Measurements from ENCODE around the gene CDK5R1. TPM values are rescaled to one million over a fixed set of nuclear protein-coding genes. Genes with fewer than 3 reads are reported as not detected.

The CDK5R1 gene
- total RNA-seq, 4 donors from 2014 or later, result 1.3 to 41.2 (median 2.4) TPM

DNA sequence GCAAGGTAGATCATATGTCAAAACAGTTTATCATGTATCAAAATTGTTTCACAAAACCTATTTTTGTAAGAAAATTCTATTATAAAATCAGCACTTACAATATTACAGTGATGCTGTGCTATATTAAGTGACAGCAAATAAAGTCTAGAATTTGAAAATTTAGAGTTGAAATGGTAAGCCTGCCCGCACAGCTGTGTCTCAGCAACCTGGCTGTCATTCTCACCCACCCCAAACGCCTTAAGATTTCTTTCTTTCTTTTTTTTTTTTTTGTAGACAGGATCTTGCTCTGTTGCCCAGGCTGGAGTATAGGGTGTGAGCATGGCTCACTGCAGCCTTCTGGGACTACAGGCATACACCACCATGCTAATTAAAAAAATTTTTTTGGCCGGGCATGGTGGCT lies 26.8 kb downstream of the CDK5R1 start:
- Histone ChIP-seq H3K27me3 (no peaks in the 10 kb centered on the region), H3K4me1 (no peaks in the 10 kb centered on the region), H3K36me3 (no peaks in the 10 kb centered on the region), H3K4me3 (no peak overlapping the region), H3K27ac (no peak overlapping the region), H3K9me3 (no peaks in the 10 kb centered on the region)
- in situ Hi-C loops (cut with MboI; ENCODE audit: low pct_ligation_motif_present in 1 of 4, low pct_unique_long_range_greater_than_20kb in 1 of 4, low sequenced_read_pairs in 3 of 4), result no loop called here
- no peak for DNase-seq
- intact Hi-C loops (cut with DNase I; ENCODE audit: low total_unique reads), result no loop called here
- TF ChIP-seq POLR2AphosphoS5 (IDR thresholded peaks at IDR 0.05), result no peak
- no peak for TF ChIP-seq EP300 (IDR thresholded peaks at IDR 0.05; ENCODE audit: low read depth)
- 89 to 95% methylated on average over 3 of the region's 3 CpGs for WGBS, 2 donors (ENCODE audit: low coverage in 1 of 2)

DNA sequence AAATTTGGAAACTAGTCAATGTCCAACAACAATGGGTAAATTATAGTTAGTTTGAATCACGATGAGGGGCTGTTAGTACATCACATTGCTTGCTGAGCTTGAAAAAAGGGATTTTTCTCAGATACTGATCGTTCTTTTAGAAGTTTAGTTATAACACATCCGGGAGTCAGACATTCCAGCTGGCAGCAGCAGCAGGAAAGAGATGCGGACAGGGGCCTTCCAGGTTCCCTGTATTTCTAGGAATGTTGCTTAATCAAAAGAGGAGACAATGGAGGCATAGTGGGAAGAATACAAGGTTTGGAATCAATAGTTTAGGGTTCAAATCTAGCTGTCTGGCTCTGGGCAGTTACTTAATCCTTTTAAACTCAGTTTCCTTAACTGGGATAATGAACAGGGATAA lies 27.8 kb downstream of the CDK5R1 start:
- DNase-seq, result no peak
- 90 to 91% methylated on average over 4 of the region's 4 CpGs for WGBS, 2 donors (ENCODE audit: low coverage in 1 of 2)
- Histone ChIP-seq H3K27me3 (no peaks in the 10 kb centered on the region), H3K27ac (no peak overlapping the region), H3K4me3 (no peak overlapping the region), H3K9me3 (no peaks in the 10 kb centered on the region), H3K36me3 (no peaks in the 10 kb centered on the region), H3K4me1 (peaks cover 0 to 7% (median 0%) of the 10 kb centered on the region in 4 donors)
- intact Hi-C loops (cut with DNase I; ENCODE audit: low total_unique reads) (no loop called here), in situ Hi-C loops (cut with MboI; ENCODE audit: low pct_ligation_motif_present in 1 of 4, low pct_unique_long_range_greater_than_20kb in 1 of 4, low sequenced_read_pairs in 3 of 4) (no loop called here)
- TF ChIP-seq, protein P1, sequence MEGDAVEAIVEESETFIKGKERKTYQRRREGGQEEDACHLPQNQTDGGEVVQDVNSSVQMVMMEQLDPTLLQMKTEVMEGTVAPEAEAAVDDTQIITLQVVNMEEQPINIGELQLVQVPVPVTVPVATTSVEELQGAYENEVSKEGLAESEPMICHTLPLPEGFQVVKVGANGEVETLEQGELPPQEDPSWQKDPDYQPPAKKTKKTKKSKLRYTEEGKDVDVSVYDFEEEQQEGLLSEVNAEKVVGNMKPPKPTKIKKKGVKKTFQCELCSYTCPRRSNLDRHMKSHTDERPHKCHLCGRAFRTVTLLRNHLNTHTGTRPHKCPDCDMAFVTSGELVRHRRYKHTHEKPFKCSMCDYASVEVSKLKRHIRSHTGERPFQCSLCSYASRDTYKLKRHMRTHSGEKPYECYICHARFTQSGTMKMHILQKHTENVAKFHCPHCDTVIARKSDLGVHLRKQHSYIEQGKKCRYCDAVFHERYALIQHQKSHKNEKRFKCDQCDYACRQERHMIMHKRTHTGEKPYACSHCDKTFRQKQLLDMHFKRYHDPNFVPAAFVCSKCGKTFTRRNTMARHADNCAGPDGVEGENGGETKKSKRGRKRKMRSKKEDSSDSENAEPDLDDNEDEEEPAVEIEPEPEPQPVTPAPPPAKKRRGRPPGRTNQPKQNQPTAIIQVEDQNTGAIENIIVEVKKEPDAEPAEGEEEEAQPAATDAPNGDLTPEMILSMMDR (IDR thresholded peaks at IDR 0.05), result no peak
- TF ChIP-seq POLR2AphosphoS5 (IDR thresholded peaks at IDR 0.05) (no peak), POLR2A (IDR thresholded peaks at IDR 0.05) (no peak), EP300 (IDR thresholded peaks at IDR 0.05; ENCODE audit: low read depth) (no peak)

DNA sequence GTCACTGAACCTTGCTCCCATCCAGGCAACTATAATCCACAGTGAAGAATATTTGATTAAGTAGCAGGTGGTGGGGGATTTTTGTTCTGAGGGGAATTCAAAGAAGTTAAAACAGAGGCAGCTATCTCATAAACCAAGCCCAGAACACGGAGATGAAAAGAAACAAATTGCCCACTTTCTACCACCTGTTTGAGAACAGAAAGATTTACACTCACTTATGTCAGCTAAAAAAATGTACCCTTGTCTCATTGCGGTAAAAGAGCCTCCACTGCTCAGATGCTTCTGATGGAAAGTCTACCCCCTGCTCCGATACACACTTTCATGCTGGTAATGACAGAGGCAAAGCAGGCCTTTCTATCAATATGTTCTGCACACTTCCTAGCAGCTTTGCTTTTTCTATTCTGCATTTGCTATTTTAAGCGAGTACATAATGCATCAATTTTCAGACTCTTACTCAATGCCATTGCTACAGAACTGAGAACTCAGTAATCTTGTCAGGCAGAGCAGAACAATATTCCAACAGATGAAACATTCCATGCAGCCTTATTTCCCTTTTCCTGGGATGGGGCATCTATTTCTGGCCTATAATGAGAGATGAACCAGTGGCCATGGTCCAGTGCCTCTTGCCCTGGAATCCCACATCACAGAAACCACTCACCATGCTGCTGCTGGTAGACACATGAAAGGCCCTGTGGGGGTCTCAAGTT lies 29.0 kb downstream of the CDK5R1 start:
- Histone ChIP-seq H3K36me3 (no peaks in the 10 kb centered on the region), H3K27ac (no peak overlapping the region), H3K4me1 (peaks cover 0 to 16% (median 4%) of the 10 kb centered on the region in 4 donors), H3K27me3 (no peaks in the 10 kb centered on the region), H3K4me3 (no peak overlapping the region), H3K9me3 (no peaks in the 10 kb centered on the region)
- WGBS, 2 donors (ENCODE audit: low coverage in 1 of 2), result 84 to 90% methylated on average over 4 of the region's 4 CpGs
- in situ Hi-C loops (cut with MboI; ENCODE audit: low pct_ligation_motif_present in 1 of 4, low pct_unique_long_range_greater_than_20kb in 1 of 4, low sequenced_read_pairs in 3 of 4), result no loop called here
- TF ChIP-seq EP300 (IDR thresholded peaks at IDR 0.05; ENCODE audit: low read depth), result no peak
- TF ChIP-seq, protein P1 (IDR thresholded peaks at IDR 0.05), result no peak
- TF ChIP-seq POLR2AphosphoS5 (IDR thresholded peaks at IDR 0.05), result no peak
- TF ChIP-seq POLR2A (IDR thresholded peaks at IDR 0.05), result no peak
- intact Hi-C loops (cut with DNase I; ENCODE audit: low total_unique reads), result no loop called here
- DNase-seq, result no peak

DNA sequence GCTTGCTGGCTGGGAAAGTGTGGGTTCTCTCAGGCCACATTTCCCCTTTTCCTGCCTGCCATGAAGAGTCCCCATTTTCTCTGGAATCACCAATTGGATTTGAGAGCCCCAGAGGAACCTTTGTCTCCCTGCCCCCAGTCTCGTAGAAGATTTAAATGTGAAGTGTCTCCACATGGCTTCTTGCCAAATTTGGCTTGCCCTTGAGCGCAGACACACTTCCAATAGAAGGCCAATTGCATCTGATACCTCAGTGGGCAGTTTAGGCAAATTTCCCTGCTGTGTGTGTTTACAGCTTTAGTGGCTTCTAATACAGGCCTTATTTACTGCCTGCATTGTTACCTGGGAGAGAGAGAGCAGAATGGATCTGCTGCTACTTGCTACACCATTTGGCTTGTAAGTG lies 29.7 kb downstream of the CDK5R1 start:
- intact Hi-C loops (cut with DNase I; ENCODE audit: low total_unique reads), result no loop called here
- Histone ChIP-seq H3K4me1 (peaks cover 0 to 16% (median 4%) of the 10 kb centered on the region in 4 donors), H3K4me3 (no peak overlapping the region), H3K27ac (no peak overlapping the region), H3K9me3 (no peaks in the 10 kb centered on the region), H3K36me3 (no peaks in the 10 kb centered on the region), H3K27me3 (no peaks in the 10 kb centered on the region)
- in situ Hi-C loops (cut with MboI; ENCODE audit: low pct_ligation_motif_present in 1 of 4, low pct_unique_long_range_greater_than_20kb in 1 of 4, low sequenced_read_pairs in 3 of 4), result no loop called here
- DNase-seq, result no peak
- WGBS, 2 donors (ENCODE audit: low coverage in 1 of 2), result 12 to 40% methylated on average over 1 to 2 of the region's 2 CpGs
- TF ChIP-seq EP300 (IDR thresholded peaks at IDR 0.05; ENCODE audit: low read depth), result no peak
- TF ChIP-seq, protein P1 (IDR thresholded peaks at IDR 0.05), result no peak
- TF ChIP-seq POLR2AphosphoS5 (IDR thresholded peaks at IDR 0.05), result no peak
- TF ChIP-seq POLR2A (IDR thresholded peaks at IDR 0.05), result no peak

Data from transverse colon (tissue), 4 donors.